Superior temporal gyrus (tissue), 1 donor: ENCODE results near the gene NDUFS4.
"Not testable (repeated sequence)": the region's sequence is repeated elsewhere in the genome, so short reads cannot be mapped to it uniquely, and the experiment has no call there.

ENCODE experiments used
- DNase-seq: peaks from one replicate; pipeline ENCODE4 v3.0.0-alpha.2; 2016; ENCODE audit errors: extremely low spot score

The NDUFS4 gene

DNA sequence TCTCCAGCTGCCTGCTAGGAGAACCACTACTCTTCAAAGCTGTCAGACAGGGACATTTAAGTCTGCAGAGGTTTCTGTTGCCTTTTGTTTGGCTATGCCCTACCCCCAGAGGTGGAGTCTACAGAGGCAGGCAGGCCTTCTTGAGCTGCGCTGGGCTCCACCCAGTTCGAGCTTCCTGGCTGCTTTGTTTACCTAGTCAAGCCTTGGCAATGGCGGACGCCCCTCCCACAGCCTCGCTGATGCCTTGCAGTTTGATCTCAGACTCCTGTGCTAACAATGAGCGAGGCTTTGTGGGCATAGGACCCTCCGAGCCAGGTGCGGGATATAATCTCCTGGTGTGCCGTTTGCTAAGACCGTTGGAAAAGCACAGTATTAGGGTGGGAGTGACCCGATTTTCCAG, 104.9 kb downstream of the NDUFS4 start:
- DNase-seq, result not testable (repeated sequence)

DNA sequence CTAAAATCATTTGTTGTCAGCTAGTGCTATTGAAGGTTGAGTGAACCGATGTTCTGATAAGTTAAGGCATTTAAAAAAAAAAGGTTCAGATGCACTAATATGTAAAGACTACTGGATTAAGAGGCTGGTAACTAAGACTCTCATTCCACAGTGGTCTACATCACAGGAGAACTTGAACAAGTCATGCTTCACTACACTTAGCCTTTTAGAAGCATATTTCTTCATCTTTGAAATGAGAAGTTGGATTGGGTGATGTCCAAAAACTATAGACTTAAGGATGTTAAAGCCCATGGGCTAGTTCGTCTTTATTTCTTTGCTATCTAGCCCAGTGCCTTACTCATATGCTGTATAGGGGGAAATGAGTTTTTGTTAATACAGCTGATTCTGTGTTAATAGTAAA, 107.2 kb downstream of the NDUFS4 start:
- DNase-seq, result no peak

DNA sequence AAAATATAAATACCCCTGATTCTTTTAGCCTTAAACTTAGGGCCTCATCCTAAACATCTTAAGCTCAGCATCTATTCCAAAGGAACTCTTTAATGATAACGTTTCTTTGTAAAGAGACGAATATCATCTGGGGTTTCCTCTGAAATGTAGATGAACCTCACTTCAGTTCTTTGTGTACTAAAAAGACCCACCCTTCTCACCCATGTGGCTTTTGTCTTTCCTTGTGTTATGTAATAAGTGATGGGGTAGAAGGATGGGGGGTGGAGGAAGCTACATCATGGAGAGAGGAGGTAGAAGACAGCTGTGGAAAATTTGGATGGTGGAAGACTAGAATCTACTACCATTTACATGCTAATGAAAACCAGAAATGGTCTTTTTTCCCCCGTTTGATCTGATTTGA, 111.0 kb downstream of the NDUFS4 start:
- no peak for DNase-seq

DNA sequence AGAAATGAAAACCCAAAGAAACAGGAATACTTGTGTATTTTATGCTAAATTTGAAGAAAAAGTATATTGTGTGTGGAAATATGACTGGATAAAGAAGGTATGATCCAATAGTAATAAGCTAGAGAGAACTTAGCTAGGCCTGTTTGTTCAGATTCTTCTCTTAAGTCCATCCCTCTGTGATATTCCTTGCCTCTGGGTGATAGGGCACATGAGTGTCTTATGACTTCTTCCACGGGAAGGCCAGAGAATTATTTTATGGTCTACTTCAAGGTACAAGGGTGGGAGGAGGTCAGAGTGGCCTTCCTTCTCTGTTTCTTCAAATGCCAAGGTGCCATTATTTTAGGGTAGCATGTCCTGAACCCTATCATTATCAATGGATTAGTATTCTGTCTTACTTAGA, 113.7 kb downstream of the NDUFS4 start:
- DNase-seq, result no peak

DNA sequence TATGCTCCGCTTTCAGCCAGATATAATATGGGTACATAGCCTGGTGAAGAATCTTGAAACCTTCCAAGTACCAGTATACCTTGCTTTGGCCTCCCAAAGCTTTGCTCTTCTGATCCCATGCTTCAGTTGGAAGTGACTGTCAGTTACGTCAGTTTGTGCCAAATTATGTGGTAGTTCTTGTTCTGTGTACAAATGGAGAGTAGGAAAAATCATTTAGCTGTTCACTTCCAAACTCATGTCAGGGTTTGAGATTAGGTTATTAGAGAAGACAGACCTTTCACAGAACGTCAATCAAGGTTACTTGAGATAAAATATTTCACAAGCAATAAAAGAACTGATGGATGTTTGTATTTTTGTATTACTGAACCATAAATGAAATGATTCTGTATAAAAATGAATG, 117.2 kb downstream of the NDUFS4 start:
- DNase-seq, result no peak

DNA sequence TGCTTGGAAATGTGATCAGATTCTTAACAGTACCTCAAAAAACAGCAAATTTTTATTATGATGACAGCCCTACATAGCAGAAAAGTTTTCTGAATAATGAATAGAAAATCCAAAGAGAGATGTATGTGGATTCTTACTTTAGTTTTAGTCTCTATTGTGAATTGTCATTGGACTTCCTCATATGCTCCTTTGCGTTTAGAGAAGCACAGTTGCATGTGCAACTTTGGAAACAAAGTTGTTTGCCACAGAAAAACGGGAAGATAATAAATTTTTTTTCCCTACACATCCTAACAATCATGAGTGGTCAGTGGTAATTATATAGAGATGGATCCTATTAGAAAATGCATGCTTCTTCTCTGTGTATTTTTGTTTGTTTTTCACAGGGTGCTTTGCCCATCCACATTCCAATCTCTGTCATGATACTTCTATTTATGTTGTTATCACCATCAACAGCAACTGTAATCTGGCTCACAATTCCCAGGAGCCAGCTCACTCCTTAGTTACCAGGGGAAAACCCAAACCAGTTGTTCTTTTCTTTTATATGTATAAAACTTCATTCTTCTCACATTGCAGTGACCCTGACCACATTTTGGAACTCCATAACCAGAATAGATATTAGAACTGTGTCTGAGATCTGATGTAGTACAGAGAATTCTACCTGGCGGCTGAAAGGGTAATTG, 118.7 kb downstream of the NDUFS4 start:
- DNase-seq, result no peak

DNA sequence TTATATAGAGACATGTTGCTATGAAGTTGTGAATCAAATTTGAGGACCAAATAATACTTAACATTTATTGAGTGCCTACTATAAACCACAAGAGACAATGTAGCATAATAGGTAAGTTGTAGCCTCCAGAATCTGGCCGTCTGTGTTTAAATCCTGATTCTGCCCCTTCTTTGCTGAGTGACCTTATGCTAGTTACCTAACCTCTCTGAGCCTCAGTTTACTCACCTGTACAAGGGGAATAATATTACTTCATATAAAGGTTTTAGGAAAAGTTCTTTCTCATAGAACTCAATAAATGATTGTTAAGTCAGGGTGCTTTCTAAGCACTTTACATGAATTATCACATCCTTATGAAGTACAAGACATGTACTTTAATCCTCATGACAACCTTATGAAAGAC, 120.6 kb downstream of the NDUFS4 start:
- DNase-seq, result no peak

DNA sequence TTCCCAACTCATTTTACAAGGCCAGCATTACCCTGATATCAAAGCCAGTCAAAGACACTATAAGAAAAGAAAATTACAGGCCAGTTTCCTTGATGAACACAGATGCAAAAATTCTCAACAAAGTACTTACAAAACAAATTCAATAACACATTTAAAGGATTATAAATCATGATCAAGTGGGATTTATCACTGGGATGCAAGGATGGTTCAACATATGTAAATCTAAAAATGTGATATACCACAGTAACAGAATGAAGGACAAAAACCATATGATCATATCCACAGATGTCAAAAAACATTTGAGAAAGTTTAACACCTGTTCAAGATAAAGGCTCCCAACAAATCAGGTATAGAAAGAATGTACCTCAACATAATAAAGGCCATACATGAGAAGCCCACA, 130.6 kb downstream of the NDUFS4 start:
- DNase-seq, result no peak

DNA sequence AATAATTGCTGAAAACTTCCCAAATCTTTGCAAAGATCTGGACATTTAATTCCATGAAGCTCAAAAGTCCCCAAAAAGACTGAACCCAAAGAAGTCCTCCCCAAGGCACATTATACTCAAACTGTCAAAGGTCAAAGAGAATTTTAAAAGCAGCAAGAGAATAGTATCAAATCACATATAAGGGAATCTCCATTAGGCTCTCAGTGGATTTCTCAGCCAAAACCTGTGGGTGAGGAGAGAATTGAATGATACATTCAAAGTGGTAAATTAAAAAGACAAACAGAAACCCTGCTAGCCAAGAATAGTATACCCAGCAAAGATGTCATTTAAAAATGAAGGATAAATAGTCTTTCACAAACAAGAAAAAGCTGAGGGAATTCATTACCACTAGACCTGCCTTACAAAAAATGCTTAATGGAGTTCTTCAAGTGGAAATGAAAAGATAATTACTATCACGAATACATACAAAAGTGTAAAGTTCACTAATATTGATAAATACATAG, 134.1 kb downstream of the NDUFS4 start:
- no peak for DNase-seq

DNA sequence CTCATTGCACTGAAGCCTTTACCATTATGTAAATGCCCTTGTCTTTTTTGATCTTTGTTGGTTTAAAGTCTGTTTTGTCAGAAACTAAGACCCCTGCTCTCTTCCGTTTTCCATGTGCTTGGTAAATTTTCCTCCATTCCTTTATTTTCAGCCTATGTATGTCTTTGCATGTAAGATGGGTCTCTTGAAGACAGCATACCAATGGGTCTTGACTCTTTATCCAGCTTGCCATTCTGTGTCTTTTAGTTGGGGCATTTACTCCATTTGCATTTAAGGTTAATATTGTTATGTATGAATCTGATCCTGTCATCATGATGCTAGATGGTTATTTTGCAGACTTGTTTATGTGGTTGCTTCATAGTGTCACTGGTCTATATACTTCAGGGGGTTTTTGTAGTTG, 150.0 kb downstream of the NDUFS4 start:
- not testable (repeated sequence) for DNase-seq

DNA sequence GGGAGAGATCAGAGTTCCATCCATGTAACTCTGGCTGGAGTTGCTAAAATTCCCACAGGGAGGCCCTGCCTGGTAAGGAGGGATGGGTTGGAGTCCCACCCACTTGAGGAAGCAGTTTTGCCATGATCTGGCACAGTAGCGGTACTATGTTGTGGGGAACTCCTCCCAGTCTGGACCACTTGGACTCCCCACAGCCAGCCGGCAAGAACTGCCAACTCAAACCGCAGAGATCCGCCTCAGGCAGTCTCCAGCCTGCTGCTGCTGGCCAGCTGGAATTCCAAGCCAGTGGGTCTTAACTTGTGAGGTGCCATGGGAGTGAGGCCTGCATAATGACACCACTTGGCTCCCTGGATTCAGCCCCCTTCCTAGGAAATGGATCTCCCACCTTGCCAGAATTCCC, 151.9 kb downstream of the NDUFS4 start:
- no peak for DNase-seq

DNA sequence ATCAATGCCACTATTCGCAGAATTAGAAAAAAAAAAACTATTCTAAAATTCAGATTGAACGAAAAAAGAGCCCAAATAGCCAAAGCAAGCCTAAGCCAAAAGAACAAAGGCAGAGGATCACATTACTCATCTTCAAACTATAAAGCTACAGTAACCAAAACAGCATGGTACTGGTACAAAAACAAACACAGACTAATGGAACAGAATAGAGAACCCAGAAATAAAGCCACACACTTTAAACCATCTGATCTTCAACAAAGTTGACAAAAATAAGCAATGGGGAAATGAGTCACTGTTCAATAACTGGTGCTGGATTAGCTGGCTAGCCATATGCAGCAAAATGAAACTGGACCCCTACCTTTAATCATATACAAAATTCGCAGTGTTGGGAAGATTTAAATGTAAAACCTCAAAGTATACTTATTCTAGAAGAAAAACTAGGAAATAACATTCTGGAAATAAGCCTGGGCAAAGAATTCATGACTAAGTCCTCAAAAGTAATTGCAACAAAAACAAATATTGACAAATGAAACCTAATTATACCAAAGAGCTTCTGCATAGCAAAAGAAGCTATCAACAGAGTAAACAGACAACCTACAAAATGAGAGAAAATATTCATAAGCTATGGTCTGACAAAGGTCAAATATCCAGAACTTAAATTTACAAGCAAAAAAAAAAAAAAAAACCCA, 153.7 kb downstream of the NDUFS4 start:
- DNase-seq, result no peak

DNA sequence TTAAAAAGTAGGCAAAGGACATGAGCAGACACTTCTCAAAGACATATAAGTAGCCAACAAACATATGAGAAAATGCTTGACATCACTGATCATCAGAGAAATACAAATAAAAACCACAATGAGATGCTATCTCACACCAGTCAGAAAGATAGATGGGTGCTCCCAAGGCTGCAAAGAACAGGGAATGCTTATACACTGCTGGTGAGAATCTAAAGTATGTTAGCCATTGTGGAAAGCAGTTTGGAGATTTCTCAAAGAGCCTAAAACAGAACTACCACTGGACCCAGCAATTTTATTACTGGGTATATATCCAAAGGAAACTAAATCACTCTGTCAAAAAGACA, 154.2 kb downstream of the NDUFS4 start:
- DNase-seq, result no peak

DNA sequence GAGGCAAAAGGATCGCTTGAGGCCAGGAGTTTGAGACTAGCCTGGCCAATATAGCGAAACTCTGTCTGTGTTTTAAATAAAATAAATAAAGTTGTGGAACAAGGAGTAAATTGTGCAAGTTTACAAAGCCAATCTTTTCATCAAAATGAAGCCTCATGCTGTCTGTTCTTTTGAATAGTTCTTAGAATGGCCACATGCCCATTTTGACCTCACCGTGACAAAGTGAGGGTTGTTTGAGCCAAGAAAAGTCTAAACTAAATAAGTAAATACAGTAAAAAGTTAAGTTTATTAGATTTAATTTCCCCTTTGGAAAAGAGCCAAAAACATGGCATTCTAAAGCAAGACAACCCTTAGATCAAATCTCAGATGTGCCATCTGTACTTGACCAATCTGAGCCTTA, 165.7 kb downstream of the NDUFS4 start:
- no peak for DNase-seq

DNA sequence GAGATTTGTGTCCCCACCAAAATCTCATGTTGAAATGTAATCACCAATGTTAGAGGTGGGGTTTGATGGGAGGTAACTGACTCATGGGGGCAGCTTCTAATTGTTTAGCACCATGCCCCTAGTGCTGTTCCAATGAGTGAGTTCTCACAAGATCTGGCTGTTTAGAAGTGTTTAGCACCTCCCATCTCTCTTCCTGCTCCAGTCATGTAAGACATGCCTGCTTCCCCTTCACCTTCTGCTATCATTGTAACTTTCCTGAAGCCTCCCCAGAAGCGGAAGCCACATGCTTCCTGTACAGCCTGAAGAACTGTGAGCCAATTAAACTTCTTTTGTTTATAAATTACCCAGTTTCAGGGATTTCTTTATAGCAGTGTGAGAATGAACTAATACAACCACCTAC, 170.5 kb downstream of the NDUFS4 start:
- no peak for DNase-seq
